GM21367 (cell line): ENCODE measurements around the gene PRICKLE4.
"Not testable (repeated sequence)": the region's sequence is repeated elsewhere in the genome, so short reads cannot be mapped to it uniquely, and the experiment has no call there.

ENCODE experiments used
- ATAC-seq: cut with Tn5 transposase; IDR thresholded peaks from one replicate; pipeline ENCODE4 v1.9.1; 2021; ENCODE audit not compliant: unreplicated experiment

PRICKLE4 gene

DNA sequence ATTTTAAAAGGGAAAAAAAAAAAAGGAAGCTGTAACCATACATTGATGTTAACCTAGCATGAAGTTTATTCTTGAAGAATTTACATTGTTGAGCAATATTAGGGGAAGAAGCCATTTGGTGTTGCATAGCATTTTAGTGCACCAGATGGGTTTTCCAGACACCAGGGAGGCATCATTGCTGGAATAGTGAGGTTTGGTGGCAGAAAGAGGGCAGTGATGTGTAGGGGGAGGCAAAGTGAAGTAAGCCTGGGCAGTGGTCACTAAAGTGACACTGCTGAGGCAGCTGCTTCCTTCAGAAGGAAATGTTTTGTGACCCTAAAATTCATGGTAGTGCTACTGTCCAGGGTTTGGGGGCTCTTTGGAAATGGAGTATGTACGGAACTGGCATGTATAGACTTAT, 9.5 kb downstream of the PRICKLE4 start:
- no peak for ATAC-seq

DNA sequence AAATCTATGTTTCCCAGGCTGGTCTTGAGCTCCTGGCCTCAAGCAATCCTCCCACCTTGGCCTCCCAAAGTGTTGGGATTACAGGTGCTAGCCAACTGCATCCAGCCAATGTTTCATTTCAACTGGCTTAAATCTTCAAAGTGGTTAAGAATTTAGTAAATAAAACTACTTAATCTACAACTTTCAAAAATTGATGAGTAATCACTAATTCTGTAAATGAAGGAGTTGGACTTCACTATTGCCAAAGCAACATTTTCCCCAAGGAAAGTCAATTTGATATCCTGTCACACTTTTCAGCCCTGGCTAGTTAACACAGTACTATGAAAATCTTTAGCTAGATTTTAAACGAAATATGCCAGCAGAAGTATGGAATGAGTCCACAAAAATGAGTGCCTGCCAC, 10.7 kb downstream of the PRICKLE4 start:
- ATAC-seq: no peak

DNA sequence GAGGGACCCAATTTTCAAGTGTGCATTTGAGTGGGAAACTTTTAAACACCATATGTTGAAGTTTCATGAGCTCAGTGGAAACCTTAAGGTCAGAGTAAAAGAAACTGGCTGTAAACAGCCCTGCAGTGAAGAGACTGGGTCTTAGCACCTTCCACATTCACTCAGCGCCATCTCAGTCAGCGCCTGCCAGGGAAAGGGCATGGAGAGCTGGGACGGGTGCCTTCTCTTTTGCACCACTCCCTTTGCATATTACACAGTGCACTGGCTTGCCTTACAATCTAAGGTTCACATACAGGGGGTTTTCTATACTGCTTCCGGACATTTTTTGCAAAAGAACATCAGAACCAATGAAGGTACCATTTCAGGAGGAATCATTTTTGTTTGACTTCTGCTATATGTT, 11.4 kb downstream of the PRICKLE4 start:
- no peak for ATAC-seq

DNA sequence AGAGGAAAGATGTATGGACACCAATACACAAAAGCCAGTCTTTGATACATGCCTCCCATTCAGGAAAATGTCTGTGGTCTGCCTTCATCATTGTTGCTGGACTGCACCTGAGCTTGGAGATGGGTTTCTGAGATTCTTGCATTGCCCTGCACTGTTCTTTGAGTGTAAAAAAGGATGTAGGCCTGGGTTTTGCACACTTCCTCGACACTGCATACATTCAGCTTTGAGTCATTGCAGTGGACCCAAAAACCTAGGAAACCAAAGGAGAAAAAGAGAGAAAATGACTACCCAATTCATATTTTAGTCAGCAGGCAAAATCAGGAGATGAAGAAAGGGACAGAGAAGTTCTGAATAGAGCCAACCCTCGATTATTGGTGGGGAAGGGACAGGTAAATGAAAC, 15.9 kb downstream of the PRICKLE4 start:
- ATAC-seq: no peak

DNA sequence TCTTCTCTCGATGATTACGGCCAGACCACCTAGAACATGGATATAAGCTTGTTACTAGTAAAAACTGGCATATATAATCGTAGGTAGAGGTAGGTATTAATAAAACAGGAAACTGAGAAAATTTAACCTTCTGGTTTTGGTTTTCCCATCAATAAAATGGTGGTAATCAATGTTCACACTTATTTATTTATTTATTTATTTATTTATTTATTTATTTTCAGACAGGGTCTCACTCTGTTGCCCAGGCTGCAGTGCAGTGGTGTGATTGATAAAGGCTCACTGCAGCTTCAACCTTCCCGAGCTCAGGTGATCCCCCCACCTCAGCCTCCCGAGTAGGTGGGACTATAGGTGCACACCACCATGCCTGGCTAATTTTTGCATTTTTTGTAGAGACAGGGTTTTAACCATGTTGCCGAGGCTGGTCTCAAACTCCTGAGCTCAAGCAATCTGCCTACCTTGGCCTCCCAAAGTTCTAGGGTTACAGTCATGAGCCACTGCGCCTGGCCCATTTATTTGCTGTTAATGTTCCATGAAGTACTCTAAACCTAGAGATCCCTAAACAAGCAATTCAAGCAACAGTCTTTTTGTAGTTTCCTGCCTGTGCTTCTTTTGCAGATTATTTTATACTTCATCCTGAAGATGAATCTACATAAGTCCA, 18.4 kb downstream of the PRICKLE4 start:
- ATAC-seq: no peak

DNA sequence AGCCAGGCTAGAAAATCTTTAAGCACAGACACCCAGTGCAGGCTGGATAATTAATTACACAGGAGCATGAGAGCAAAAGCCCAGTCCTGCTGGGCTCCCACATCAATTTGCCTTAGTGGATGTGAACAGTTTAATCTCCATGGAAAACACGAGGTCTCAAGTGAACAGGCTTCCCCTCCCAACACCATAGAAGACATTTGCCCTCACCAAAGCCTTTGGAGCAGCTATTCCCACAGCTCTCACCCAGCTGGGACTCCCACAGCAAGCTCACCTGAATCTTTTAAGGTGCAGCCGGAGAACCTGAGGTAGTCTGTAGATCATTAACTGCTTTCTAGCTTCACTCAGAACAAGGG, 19.0 kb downstream of the PRICKLE4 start:
- no peak for ATAC-seq

DNA sequence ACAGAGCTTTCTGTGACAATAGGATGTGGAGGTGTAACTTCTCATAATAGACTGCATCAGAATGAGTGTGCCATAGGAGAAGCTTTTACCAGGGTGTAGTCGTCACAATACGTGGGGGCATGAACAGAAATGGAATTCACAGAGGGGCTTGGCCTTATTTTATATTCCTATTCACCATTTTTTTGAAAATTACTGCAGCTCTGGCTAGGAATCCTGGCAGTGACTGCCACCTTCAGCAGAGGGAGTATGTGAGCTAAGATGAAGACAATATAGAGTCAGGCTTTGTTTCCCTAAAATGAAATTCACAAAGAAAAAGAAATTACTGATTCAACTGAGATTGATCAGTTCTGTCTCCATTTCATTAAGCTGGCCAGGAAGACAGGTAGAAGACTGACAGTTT, 20.8 kb downstream of the PRICKLE4 start:
- ATAC-seq: no peak

DNA sequence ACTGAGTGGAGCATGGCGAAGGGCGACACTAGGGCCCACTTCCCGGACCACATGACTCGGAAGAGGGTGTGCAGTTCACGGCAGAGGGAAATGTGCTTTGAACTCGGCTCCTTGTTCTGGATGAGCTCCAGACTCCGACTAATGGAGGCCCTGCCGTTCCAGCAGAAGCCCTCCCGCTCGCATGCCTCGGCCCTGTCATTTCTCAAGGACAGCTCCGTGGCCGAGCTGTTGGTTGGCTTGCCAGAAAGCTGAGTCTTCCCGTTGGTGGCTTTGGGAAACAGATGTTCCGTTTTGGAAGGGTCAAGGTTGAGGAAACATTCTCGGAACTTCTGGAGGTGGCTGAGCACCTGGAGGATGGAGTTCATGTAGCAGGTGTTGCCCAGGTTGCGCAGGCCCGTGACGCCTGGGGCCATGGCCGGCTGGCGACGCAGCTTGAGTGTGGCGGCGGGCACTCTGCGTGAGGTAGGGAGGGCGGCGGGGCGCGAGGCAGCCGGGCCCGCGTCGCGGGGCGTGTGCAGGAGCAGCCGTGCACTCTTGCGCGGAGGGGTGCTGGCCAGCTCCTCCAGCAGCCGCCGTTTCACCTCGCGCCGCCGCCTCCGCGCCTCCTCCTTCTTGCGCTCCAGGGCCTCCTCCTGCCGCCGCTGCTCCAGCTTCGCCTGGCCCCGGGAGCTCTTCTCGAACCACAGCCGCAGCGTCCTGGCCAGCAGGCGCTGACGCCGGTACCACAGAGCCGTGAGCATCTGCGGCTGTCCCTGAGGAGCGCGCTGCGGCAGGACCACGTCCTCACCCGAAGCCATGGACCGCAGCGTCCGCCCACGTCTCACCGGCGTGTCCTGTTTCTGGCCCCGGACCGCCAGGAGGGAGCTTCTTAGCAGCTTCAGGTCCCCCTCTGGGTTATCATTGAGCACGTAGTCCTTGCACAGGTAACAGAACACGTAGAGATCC, 25.5 kb downstream of the PRICKLE4 start:
- ATAC-seq: no peak

DNA sequence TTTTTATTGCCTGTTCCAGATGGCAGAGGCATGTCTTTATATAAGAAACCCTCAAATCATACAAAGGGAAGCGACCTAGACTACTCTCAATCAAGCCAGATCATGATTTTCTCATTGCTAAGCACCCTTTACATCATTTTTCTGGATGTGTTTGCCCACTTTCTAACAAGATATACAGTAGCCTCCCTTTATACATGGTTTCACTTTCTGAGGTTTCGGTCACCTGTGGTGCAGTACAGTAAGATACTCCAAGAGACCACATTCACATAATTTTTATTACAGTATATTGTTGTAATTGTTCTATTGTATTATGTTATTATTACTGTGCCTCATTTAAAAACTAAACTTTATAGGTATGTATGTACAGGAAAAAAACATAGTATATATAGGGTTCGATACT, 30.5 kb downstream of the PRICKLE4 start:
- ATAC-seq: no peak

DNA sequence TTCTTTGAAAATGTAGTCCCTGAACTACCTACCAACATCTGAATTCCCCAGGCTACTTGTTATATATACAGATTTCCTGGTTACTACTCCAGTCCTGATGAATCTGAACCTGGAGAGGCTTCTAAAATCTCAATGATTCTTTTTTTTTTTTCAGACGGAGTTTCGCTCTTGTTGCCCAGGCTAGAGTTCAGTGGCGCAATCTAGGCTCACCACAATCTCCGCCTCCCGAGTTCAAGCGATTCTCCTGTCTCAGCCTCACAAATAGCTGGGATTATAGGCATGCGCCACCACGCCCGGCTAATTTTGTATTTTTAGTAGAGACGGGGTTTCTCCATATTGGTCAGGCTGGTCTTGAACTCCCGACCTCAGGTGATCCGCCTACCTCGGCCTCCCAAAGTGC, 31.4 kb downstream of the PRICKLE4 start:
- ATAC-seq: not testable (repeated sequence)

DNA sequence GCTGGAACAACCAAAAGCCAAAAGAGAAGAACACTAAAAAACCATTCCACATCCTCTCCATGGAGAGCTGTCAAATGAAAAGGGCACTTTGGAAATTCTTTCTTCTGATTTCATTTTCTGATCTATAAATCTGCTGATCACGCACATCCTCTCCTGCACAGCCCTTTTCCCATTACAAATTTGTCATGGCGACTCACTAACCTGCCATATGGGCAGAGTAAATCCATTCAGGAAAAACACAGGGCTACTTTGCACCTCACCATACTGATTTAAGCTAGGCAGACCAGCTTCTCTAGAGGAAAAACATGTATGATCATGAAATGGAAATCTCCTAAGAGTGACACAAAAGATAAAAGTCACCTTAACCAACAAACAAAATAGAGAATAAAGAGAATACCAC, 32.9 kb downstream of the PRICKLE4 start:
- ATAC-seq: no peak

DNA sequence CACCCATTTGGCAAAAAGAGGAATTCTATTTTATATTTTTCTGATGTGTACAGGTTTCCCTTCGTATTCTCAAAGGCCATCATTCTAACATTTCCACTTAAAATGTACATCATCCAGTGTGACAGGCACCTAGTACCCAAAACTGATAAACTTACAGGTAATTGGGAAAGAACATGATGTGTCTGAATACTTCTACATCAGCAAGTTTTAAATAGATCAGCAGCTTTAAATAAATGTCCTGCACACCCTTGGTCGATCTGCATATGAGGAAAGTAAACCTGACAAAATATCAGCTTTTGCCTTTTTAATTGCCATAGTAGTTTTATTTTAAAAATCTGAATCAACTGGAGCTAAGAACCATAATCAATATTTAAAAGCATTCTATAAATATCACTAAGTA, 33.4 kb downstream of the PRICKLE4 start:
- no peak for ATAC-seq

DNA sequence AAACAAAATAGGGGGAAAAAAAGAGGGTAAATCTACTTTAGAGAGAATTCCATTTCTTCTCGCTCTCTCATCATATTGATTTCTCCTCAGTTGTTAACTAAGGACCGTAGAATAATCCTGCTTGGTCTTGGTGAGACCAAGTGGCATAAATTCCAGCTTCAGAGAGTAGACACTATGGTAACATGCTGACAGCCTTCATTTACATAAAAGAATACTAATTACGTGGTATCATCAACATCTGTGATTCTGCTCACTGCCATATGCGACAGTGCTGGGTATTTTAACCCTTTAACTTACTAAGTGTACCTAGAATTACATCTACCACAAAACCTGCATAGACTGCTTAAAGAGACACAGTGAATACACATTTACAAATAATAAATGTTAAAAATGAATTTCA, 34.0 kb downstream of the PRICKLE4 start:
- no peak for ATAC-seq

DNA sequence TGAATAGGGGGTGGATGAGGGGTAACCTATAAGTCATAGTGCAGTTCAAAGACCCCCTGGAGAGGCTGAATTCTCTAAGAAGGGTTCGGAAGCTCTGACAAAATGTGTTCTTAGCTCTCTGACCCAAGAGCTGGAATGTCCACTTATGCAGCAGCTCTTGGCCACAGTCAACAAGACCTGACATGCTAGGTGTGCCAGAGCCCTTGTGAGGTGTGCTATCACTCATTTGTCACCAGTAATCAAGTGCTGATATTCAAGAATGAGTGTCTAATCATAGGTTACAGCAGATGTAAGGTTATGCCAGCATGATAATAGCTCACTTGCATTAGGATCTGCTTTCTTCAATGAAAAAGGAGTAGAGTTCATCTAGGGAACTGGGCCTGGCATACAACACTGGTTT, 35.0 kb downstream of the PRICKLE4 start:
- no peak for ATAC-seq

DNA sequence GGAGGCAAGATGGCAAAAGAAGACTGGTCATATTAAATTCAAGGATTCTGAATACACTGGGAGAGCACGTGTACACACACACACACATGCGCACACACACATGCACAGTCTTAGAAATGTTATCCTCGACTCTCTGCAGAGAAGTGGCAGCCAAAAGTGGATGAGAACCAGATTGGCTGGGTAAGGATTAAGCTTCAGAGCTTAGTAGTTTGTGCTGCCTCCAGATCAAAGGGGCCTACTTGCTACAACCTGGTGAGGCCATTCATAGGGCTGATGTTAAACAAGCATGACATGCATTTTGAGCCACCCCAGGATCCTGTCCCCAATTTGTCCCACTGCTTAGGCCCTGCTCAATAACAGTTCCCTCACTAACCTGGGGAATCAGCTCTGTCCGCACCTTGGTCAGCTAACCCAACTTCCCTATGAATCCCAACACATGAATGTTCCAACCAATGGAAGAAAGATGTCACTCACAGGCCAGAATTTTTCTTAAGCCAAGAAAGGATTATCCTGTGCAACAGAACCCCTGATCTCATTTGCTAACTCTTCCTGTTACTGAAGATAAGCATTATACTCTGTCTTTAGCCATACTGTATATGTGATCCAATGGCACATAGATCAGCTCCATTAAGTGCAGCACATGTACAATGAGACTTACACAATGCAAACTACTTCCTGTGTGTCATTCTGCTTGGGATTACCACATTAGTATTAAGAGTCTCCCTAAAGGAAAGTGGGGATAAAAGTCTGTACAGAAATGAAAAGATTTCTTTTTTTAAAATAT, 37.9 kb downstream of the PRICKLE4 start:
- ATAC-seq: no peak

DNA sequence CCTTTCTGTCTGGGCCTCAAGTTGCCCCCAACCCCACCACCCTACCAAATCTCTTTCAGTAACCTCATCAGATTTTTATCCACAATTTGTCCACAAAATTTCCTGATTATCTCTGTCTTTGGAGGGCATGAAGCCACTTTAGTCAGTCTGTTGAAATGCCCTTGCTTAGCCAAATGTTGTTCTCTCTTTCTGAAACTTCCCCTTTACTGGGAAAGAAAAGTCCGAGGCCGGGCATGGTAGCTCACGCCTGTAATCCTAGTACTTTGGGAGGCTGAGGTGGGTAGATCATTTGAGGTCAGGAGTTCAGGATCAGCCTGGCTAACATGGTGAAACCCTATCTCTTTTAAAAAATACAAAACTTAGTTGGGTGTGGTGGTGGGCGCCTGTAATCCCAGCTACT, 40.7 kb downstream of the PRICKLE4 start:
- no peak for ATAC-seq

DNA sequence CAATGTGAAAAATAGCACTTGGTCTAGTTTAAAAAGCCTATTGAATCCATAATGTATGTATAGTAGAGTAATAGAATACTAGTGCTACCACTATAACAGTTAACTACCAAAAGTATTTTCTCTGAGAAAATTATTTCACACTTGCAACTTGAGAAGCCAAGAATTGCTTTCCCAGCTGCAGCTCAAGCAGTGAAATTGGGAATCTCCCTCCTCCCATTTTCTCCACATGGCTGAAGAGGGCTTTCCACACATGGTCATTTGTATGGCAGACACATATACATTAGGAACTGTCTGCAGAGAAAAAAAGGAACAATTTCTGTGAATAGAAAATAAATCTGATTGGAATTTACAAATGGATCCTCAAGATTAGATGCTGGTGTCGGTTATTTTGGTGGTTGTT, 41.4 kb downstream of the PRICKLE4 start:
- ATAC-seq: no peak

DNA sequence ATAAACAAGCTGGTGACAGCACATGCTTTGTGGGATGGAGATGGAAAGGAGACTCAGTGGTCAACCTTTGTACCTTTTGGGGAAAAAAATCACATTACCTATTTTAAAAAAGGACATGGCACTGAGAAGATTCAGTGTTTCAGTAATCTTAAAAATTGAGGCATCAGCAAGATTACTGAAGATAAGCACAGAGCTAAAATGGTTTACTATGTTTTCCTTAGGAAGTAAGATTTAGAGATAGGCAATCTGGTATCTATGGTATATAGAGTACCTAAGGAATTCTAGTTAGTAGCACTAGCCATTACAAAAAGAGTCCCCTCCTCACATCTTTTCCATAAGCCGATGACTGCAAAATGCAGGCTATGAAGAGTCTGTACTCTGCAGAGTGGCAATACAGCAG, 42.6 kb downstream of the PRICKLE4 start:
- ATAC-seq: no peak

DNA sequence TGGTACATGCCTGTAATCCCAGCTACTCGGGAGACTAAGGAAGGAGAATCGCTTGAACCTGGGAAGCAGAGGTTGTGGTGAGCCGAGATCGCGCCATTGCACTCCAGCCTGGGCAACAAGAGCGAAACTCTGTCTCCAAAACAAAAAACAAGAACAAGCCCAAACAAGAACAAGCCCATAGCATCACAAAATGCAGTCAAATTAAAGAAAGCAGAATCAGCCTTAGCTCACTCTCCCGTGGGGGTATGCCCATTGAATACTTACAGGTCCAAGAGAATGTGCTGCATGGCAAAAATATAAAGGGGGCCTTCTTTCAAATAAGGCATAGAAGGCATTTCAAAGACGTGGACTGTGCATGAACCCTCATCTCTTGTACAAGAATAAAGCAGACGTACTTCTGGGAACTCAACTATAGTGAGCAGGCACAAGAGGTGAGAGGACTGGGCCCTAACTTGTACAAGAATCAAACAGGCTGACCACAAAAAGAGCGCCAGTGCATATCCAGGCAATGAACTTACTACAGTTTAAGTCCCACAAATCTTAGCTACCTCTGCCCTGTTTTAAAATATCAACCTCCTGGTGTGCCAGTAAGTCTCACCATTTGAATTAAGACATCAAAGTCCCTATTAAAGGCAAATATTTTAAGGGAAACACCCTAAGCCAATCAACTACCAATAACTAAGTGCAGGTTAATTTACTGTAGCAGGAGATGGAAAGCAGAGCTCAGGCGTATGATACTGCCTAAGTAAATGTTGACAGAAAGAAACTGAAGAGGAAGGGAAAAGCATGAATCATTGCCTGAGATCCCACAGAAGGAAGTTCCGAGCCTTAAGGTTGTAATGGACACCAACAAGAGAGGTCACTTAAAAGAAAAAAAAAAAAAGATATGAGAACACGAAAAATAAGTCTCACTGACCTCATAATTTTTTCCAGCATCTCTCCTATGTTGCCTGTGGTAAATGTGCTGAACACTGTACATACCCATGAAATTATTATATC, 44.3 kb downstream of the PRICKLE4 start:
- no peak for ATAC-seq

DNA sequence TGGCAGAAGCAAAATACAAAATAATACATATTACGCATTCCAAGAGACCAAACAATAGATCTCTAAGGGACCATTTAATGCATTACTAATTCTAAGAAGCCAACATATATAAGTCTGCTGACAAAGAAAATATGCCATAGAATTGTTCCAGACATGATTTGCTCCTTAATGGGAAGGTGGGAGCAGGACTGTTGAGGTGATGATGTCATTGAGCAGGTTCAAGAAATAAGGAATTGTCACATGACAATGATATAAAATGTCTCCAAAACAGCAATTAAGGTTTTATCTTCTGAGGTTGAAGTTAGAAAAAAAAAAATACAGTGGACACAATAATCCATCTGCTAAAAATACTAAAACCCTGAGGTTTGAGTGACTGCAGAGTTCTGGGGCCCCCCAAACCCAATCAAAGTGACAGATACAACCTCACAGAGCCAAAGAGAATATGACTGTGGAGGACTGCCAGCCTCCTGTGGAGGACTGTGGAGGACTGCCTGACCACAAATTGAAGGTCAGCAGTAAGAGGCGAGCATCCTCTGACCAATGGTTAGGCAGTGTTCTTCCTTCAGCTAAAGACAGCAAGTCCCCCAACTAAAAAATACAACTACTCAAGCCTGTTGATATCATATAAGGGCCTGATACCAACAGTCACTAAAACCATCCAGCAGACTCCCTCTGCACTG, 45.9 kb downstream of the PRICKLE4 start:
- no peak for ATAC-seq
